Neural progenitor cell (in vitro differentiated cells): Measurements from ENCODE around the gene TMEM131L. TPM values are rescaled to one million over a fixed set of nuclear protein-coding genes. Genes with fewer than 3 reads are reported as not detected.

Experiments used
- DNase-seq: peaks from one replicate; pipeline ENCODE4 v3.0.0-alpha.2; 2016; ENCODE audit warnings: low spot score
- H2AFZ ChIP-seq: fragments of 200-600 bp; sonication (generic); replicated peaks from 2 replicates; pipeline ENCODE4 v1.6.1; 2016; ENCODE audit warnings: antibody characterized with exemption
- H3F3A ChIP-seq: fragments of 200-600 bp; sonication (generic); 2 replicates; pipeline ENCODE4 v1.6.1; 2016; ENCODE audit warnings: antibody characterized with exemption, low read depth
- H3K27ac ChIP-seq: fragments of 200-600 bp; sonication (generic); 2 replicates; pipeline ENCODE4 v1.5.1; 2016; ENCODE audit warnings: mild to moderate bottlenecking
- H3K27me3 ChIP-seq: fragments of 200-600 bp; sonication (generic); 2 replicates; pipeline ENCODE4 v1.6.1; 2016; ENCODE audit warnings: mild to moderate bottlenecking, moderate library complexity
- H3K36me3 ChIP-seq: fragments of 200-600 bp; sonication (generic); 2 replicates; pipeline ENCODE4 v1.5.1; 2016
- H3K4me1 ChIP-seq: fragments of 200-600 bp; sonication (generic); 2 replicates; pipeline ENCODE4 v1.6.1; 2016; ENCODE audit warnings: mixed run types
- H3K4me2 ChIP-seq: fragments of 200-600 bp; sonication (generic); 2 replicates; pipeline ENCODE4 v1.6.1; 2016
- H3K4me3 ChIP-seq: fragments of 200-600 bp; sonication (generic); 2 replicates; pipeline ENCODE4 v1.5.1; 2016
- H3K79me2 ChIP-seq: fragments of 200-600 bp; sonication (generic); 2 replicates; pipeline ENCODE4 v1.6.1; 2016; ENCODE audit warnings: low read depth
- H3K9ac ChIP-seq: fragments of 200-600 bp; sonication (generic); 2 replicates; pipeline ENCODE4 v1.6.1; 2016
- H3K9me3 ChIP-seq: fragments of 200-600 bp; sonication (generic); 2 replicates; pipeline ENCODE4 v1.5.1; 2016; ENCODE audit warnings: low read depth
- H4K20me1 ChIP-seq: fragments of 200-600 bp; sonication (generic); 2 replicates; pipeline ENCODE4 v1.6.1; 2016; ENCODE audit warnings: low read depth
- H3K27ac Mint-ChIP-seq: 3 replicates; pipeline ENCODE4 v1.8.0; 2021; ENCODE audit warnings: mixed read lengths
- H3K27me3 Mint-ChIP-seq: 2 replicates; pipeline ENCODE4 v1.8.0; 2022; ENCODE audit warnings: low read depth, mild to moderate bottlenecking, inconsistent platforms, moderate library complexity, mixed read lengths; ENCODE audit not compliant: insufficient read depth
- H3K36me3 Mint-ChIP-seq: 3 replicates; pipeline ENCODE4 v1.8.0; 2021; ENCODE audit warnings: mixed read lengths
- H3K4me1 Mint-ChIP-seq: 3 replicates; pipeline ENCODE4 v1.8.0; 2021; ENCODE audit warnings: mixed read lengths
- H3K4me3 Mint-ChIP-seq: 3 replicates; pipeline ENCODE4 v1.8.0; 2021; ENCODE audit warnings: mild to moderate bottlenecking, moderate library complexity, mixed read lengths
- H3K9me3 Mint-ChIP-seq: 3 replicates; pipeline ENCODE4 v1.8.0; 2020; ENCODE audit warnings: mixed read lengths
- EZH2 ChIP-seq: fragments of 200-600 bp; sonication (generic); IDR thresholded peaks from 2 replicates; pipeline ENCODE4 v1.6.1; 2017; ENCODE audit warnings: antibody characterized with exemption, mild to moderate bottlenecking, moderate library complexity
- EZH2phosphoT487 ChIP-seq: fragments of 200-600 bp; sonication (generic); IDR thresholded peaks from 2 replicates; pipeline ENCODE4 v1.6.1; 2017; ENCODE audit warnings: antibody characterized with exemption
- total RNA-seq: library from RNA; depleted of rRNA; stranded (reverse); fragments of >200 nt; gene quantifications from 2 replicates; pipeline ENCODE4 v1.2.3, GENCODE V29; 2015; ENCODE audit warnings: low replicate concordance
- TF ChIP-seq, protein P1 (sequence below): fragments of 200-600 bp; sonication (generic); IDR thresholded peaks from 2 replicates; pipeline ENCODE4 v1.5.1; 2017; ENCODE audit warnings: antibody characterized with exemption, mild to moderate bottlenecking

Gene TMEM131L
- total RNA-seq, 1 donor from 2014 or later = 14.8 TPM

GRCh38 chr4:153549405-153549804, 83.2 kb downstream of the TMEM131L start:
- Histone ChIP-seq H3K9ac (no peak overlapping the region), H2AFZ (no peak overlapping the region), H3K27me3 (no peaks in the 10 kb centered on the region), H3K27ac (no peak overlapping the region), H3F3A (no peaks in the 10 kb centered on the region), H3K4me1 (peaks cover 5% of the 10 kb centered on the region), H3K4me3 (no peak overlapping the region), H4K20me1 (no peaks in the 10 kb centered on the region), H3K36me3 (no peaks in the 10 kb centered on the region), H3K4me2 (no peak overlapping the region), H3K9me3 (no peaks in the 10 kb centered on the region), H3K79me2 (peaks cover 6% of the 10 kb centered on the region)
- Mint-ChIP-seq H3K36me3 (peaks cover 2% of the 10 kb centered on the region), H3K9me3 (no peaks in the 10 kb centered on the region), H3K27me3 (peaks cover 2% of the 10 kb centered on the region), H3K27ac (no peak overlapping the region), H3K4me1 (peaks cover 17% of the 10 kb centered on the region), H3K4me3 (no peak overlapping the region)
- DNase-seq = no peak
- TF ChIP-seq, protein P1, sequence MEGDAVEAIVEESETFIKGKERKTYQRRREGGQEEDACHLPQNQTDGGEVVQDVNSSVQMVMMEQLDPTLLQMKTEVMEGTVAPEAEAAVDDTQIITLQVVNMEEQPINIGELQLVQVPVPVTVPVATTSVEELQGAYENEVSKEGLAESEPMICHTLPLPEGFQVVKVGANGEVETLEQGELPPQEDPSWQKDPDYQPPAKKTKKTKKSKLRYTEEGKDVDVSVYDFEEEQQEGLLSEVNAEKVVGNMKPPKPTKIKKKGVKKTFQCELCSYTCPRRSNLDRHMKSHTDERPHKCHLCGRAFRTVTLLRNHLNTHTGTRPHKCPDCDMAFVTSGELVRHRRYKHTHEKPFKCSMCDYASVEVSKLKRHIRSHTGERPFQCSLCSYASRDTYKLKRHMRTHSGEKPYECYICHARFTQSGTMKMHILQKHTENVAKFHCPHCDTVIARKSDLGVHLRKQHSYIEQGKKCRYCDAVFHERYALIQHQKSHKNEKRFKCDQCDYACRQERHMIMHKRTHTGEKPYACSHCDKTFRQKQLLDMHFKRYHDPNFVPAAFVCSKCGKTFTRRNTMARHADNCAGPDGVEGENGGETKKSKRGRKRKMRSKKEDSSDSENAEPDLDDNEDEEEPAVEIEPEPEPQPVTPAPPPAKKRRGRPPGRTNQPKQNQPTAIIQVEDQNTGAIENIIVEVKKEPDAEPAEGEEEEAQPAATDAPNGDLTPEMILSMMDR = no peak
- no peak for TF ChIP-seq EZH2phosphoT487
- no peak for TF ChIP-seq EZH2

- Histone ChIP-seq H3K4me3 (no peak overlapping the region), H3K4me1 (peaks cover 6% of the 10 kb centered on the region), H3F3A (no peaks in the 10 kb centered on the region), H3K4me2 (no peak overlapping the region), H4K20me1 (peaks cover 4% of the 10 kb centered on the region), H3K9me3 (no peaks in the 10 kb centered on the region), H3K27ac (no peak overlapping the region), H2AFZ (no peak overlapping the region), H3K36me3 (no peaks in the 10 kb centered on the region), H3K79me2 (peaks cover under 1% of the 10 kb centered on the region), H3K9ac (no peak overlapping the region), H3K27me3 (no peaks in the 10 kb centered on the region)
- Mint-ChIP-seq H3K27me3 (peaks cover 2% of the 10 kb centered on the region), H3K4me1 (peaks cover 12% of the 10 kb centered on the region), H3K27ac (no peak overlapping the region), H3K36me3 (peaks cover 8% of the 10 kb centered on the region), H3K9me3 (no peaks in the 10 kb centered on the region), H3K4me3 (no peak overlapping the region)
- TF ChIP-seq EZH2 = no peak
- TF ChIP-seq EZH2phosphoT487 = no peak
- TF ChIP-seq, protein P1 = no peak
- DNase-seq = no peak
These were observed 87.1 kb downstream of the TMEM131L start for GRCh38 chr4:153553155-153553818.

DNA sequence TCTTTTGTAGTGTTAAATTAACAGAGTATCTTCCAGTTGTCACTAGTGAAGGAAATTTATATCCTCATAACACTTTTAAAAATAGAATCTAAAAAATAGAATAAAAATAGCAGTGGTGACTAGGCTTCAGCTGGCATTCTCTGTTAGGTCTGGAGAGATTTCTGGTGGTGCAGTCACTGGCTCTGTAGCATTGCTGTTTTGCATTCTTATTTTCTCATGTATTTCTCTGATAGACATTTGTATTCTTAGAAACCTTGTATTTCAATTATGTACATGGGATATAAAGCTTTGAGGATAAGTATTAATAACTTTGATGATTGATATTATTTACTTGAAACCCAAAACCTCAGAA, 87.6 kb downstream of the TMEM131L start:
- no peaks in the 10 kb centered on the region for H3K9me3 Mint-ChIP-seq
- Histone ChIP-seq H4K20me1 (peaks cover 4% of the 10 kb centered on the region), H3K9me3 (no peaks in the 10 kb centered on the region), H3K27me3 (no peaks in the 10 kb centered on the region), H3K36me3 (no peaks in the 10 kb centered on the region), H3K79me2 (no peaks in the 10 kb centered on the region), H2AFZ (no peak overlapping the region), H3K27ac (no peak overlapping the region), H3K4me1 (peaks cover 6% of the 10 kb centered on the region), H3K4me2 (no peak overlapping the region), H3F3A (no peaks in the 10 kb centered on the region), H3K9ac (no peak overlapping the region), H3K4me3 (no peak overlapping the region)
- DNase-seq = no peak
- peaks cover 2% of the 10 kb centered on the region for H3K27me3 Mint-ChIP-seq
- no peak overlapping the region for H3K4me3 Mint-ChIP-seq
- H3K27ac Mint-ChIP-seq = no peak overlapping the region
- H3K4me1 Mint-ChIP-seq = peaks cover 10% of the 10 kb centered on the region
- TF ChIP-seq EZH2phosphoT487 = no peak
- TF ChIP-seq EZH2 = no peak
- TF ChIP-seq, protein P1 = no peak
- H3K36me3 Mint-ChIP-seq = peaks cover 8% of the 10 kb centered on the region
